Testis (tissue), 3 donors: Measurements from ENCODE around the gene EWSR1. TPM values are rescaled to one million over a fixed set of nuclear protein-coding genes. Genes with fewer than 3 reads are reported as not detected.

Source experiments
- DNase-seq: peaks from one replicate; pipeline ENCODE4 v3.0.0-alpha.2; 2019
- H3K27ac ChIP-seq, 2 donors: fragments of 200-600 bp; sonication (generic); one replicate each; pipeline ENCODE4 v1.5.1; 2019
- H3K27me3 ChIP-seq: fragments of 200-600 bp; sonication (generic); one replicate; pipeline ENCODE4 v1.5.1; 2019
- H3K36me3 ChIP-seq: fragments of 200-600 bp; sonication (generic); one replicate; pipeline ENCODE4 v1.5.1; 2017; ENCODE audit warnings: low read depth; ENCODE audit errors: missing control alignments
- H3K4me1 ChIP-seq: fragments of 200-600 bp; sonication (generic); one replicate; pipeline ENCODE4 v1.5.1; 2019
- H3K4me3 ChIP-seq, 2 donors: fragments of 200-600 bp; sonication (generic); one replicate each; pipeline ENCODE4 v1.5.1; 2017 to 2019
- H3K9me3 ChIP-seq: fragments of 200-600 bp; sonication (generic); one replicate; pipeline ENCODE4 v1.5.1; 2017
- POLR2A ChIP-seq: fragments of 450-650 bp; IDR thresholded peaks from one replicate; pipeline ENCODE4 v1.6.1; 2017; ENCODE audit warnings: antibody characterized with exemption, mild to moderate bottlenecking, moderate library complexity
- WGBS, 2 donors: methylation state at CpG; one replicate each; pipeline ENCODE4 v1.1.5; 2018; 5-methylcytosine and 5-hydroxymethylcytosine counted together
- intact Hi-C: fragments of 100-400 bp; cut with DNase I; formaldehyde crosslinking; loops from one replicate; pipeline ENCODE4 v1.15.1; 2023; ENCODE audit warnings: low total_unique reads
- polyA plus RNA-seq: library from polyadenylated mRNA; stranded (reverse); fragments of 350-450 nt; fragmentation: Illumina TruSeq; extraction: RNeasy Lipid Tissue Mini Kit (QIAGEN cat#74804); gene quantifications from one replicate; pipeline ENCODE4 v1.2.3, GENCODE V29; 2014; ENCODE audit warnings: low read depth, low replicate concordance; ENCODE audit not compliant: insufficient read depth
- total RNA-seq, 2 donors: library from RNA; depleted of rRNA; stranded (reverse); fragments of >200 nt; gene quantifications; one replicate each; pipeline ENCODE4 v1.2.3, GENCODE V29; 2016
- TF ChIP-seq, protein P1 (sequence below), 3 experiments: fragments of 450-650 bp in 2 of 3; fragments of 200-600 bp in 1 of 3; sonication (generic) in 1 of 3; IDR thresholded peaks; one replicate each; pipeline ENCODE4 v1.5.1; 2016 to 2019; ENCODE audit warnings: antibody characterized with exemption in 3 of 3, mild to moderate bottlenecking in 2 of 3, moderate library complexity in 1 of 3

The EWSR1 gene
- total and polyA plus RNA-seq, 3 donors from 2014 or later, result 286 to 451 (median 336) TPM

DNA sequence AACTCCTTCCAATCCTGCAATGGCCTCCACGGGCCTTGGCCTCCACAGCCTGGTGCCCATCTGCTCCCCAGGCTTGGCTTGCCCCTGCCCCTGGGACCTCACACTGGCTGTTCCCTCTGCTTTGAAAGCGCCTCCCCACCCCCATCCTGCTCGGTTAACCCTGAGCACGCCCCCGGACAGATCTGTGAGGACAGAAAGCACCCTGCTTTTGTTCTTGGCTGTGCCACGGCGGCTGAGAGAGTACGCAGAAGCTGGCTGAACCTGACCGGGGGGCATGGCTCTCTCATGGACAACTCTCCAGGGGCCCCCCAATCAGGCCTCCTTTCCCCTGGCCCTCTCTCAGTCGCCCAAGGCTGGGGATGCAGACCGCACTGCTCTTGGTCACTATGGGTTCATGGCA lies 67.6 kb downstream of the EWSR1 start:
- WGBS, 2 donors, result 87 to 91% methylated on average over 10 to 11 of the region's 11 CpGs
- DNase-seq, result no peak
- H3K36me3 ChIP-seq, result no peaks in the 10 kb centered on the region
- intact Hi-C loops, result no loop called here
- H3K9me3 ChIP-seq, result no peaks in the 10 kb centered on the region
- no peak for TF ChIP-seq POLR2A
- TF ChIP-seq, protein P1, sequence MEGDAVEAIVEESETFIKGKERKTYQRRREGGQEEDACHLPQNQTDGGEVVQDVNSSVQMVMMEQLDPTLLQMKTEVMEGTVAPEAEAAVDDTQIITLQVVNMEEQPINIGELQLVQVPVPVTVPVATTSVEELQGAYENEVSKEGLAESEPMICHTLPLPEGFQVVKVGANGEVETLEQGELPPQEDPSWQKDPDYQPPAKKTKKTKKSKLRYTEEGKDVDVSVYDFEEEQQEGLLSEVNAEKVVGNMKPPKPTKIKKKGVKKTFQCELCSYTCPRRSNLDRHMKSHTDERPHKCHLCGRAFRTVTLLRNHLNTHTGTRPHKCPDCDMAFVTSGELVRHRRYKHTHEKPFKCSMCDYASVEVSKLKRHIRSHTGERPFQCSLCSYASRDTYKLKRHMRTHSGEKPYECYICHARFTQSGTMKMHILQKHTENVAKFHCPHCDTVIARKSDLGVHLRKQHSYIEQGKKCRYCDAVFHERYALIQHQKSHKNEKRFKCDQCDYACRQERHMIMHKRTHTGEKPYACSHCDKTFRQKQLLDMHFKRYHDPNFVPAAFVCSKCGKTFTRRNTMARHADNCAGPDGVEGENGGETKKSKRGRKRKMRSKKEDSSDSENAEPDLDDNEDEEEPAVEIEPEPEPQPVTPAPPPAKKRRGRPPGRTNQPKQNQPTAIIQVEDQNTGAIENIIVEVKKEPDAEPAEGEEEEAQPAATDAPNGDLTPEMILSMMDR (IDR thresholded peaks at IDR 0.05), result no peak
- no peak overlapping the region for H3K4me3 ChIP-seq
- H3K27ac ChIP-seq, result no peak overlapping the region
- peaks cover 4% of the 10 kb centered on the region for H3K4me1 ChIP-seq
- no peaks in the 10 kb centered on the region for H3K27me3 ChIP-seq

DNA sequence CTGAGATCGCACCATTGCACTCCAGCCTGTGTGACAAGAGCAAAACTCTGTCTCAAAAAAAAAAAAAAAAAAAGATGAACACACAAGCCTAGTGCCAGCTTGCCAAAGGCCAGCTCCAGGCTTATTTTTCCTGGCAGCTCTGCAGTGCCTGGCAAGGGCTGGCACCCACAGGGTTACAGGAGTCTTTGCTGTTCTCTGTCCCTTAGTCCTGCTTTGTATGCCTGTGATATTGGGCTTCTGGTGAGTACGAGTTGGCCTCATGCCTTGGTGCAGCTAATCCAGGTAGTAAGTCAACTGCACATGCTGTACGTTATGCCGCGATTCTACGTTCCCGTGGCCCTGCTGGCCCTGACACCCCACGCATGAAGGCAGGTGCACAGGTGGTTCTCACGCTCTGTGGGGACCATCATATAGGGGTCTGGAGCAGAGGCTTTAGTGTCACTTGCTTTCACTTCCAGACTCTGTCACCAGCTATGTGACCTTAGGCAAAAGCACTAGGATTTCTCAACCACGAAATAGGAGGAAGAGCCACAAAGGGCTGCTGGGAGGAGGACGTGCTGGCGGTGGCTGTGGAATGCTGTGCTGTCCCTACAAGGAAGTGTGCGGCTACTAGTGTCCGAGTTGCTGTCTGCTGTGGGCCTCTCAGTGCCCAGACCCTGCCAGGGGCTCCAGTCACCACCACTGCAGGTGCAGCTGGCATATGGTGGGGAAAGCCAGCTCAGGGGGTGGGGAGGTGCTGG lies 68.9 kb downstream of the EWSR1 start:
- 91 to 94% methylated on average over 10 to 14 of the region's 14 CpGs for WGBS, 2 donors
- Histone ChIP-seq H3K9me3 (no peaks in the 10 kb centered on the region), H3K27ac (no peak overlapping the region), H3K4me1 (no peaks in the 10 kb centered on the region), H3K36me3 (no peaks in the 10 kb centered on the region), H3K4me3 (no peak overlapping the region), H3K27me3 (no peaks in the 10 kb centered on the region)
- no peak for DNase-seq
- TF ChIP-seq POLR2A, result no peak
- TF ChIP-seq, protein P1 (IDR thresholded peaks at IDR 0.05), result no peak
- intact Hi-C loops, result no loop called here

DNA sequence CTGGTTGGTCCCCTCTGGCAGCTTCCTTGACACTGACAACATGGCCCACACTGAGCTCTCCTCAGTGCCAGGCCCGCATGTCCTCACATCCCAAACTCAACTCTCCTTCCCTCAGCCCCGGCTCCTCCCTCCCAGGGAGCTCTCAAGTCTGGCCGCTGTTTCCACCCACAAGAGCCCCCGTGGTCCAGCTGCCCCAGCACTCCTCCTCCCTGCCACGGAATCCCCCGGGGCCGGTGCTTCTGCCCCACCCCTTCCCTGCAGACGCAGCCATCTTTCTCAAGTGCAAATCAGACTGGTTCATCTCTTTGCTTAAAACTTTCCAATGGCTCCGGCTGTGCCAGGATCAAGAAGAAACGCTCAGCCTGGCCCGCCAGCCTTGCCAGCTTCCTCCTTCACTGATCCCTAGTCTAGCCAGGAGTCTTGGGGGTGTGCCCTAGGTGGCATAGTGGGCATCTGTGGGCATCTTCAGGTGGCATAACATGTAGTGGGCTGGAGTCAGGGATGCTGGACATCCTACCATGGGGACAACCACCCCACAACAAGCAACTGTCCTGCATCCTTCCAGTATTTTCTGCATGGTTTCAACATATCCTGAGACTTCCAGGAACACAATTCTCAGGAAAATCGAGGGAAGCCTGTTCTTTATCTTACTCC lies 69.7 kb downstream of the EWSR1 start:
- WGBS, 2 donors, result 83 to 86% methylated on average over 12 of the region's 12 CpGs
- H3K27ac ChIP-seq, result no peak overlapping the region
- no peak overlapping the region for H3K4me3 ChIP-seq
- TF ChIP-seq, protein P1 (IDR thresholded peaks at IDR 0.05), result no peak
- no peak for TF ChIP-seq POLR2A
- intact Hi-C loops, result no loop called here
- H3K36me3 ChIP-seq, result no peaks in the 10 kb centered on the region
- no peaks in the 10 kb centered on the region for H3K4me1 ChIP-seq
- H3K9me3 ChIP-seq, result no peaks in the 10 kb centered on the region
- DNase-seq, result no peak
- H3K27me3 ChIP-seq, result no peaks in the 10 kb centered on the region

DNA sequence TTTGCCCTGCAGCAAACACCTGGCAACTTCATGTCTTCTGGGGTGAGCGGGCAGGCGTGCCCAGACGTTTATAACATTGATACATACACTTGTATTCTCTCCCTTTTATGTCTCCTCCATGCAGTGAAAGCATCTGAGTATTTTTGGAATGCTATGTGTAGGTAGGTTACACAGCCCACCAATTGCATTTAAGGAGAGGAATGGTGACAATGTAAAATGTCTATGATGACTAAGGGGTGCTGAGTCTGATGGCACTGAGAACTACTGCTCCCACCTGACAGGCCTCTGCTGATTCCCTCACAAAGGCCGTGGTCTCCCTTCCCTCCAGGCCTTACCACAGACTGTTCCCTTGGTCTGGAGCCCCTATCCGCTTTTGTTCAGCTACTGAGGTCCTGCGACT lies 70.3 kb downstream of the EWSR1 start:
- WGBS, 2 donors, result 98 to 99% methylated on average over 5 to 6 of the region's 6 CpGs
- H3K36me3 ChIP-seq, result no peaks in the 10 kb centered on the region

More for the DNA sequence above, 70.3 kb downstream of the EWSR1 start:
- no peaks in the 10 kb centered on the region for H3K27me3 ChIP-seq
- H3K9me3 ChIP-seq, result no peaks in the 10 kb centered on the region
- TF ChIP-seq POLR2A, result no peak
- TF ChIP-seq, protein P1 (IDR thresholded peaks at IDR 0.05), result no peak
- H3K27ac ChIP-seq, result no peak overlapping the region
- H3K4me3 ChIP-seq, result no peak overlapping the region
- no peak for DNase-seq
- intact Hi-C loops, result no loop called here
- no peaks in the 10 kb centered on the region for H3K4me1 ChIP-seq
